ENCODE results near the gene TFAP2D. TPM values are rescaled to one million over a fixed set of nuclear protein-coding genes. Genes with fewer than 3 reads are reported as not detected.

TFAP2D gene
- total RNA-seq, 1 experiment from 2014 or later = not detected

GRCh38 chr6:50762798-50763197 lies 49.5 kb downstream of the TFAP2D start:
- Histone ChIP-seq H3K4me1 (no peaks in the 10 kb centered on the region), H3K27me3 (replicated peaks; ENCODE audit: control insufficient read depth, insufficient read depth, low read length) (no peaks in the 10 kb centered on the region), H3K4me3 (ENCODE audit: low read depth, low read length) (no peak overlapping the region), H3K36me3 (ENCODE audit: control insufficient read depth, insufficient read depth, low read length) (no peaks in the 10 kb centered on the region), H3K9me3 (no peaks in the 10 kb centered on the region)
- Mint-ChIP-seq H3K27me3 (ENCODE audit: insufficient read depth, unreplicated experiment) (no peaks in the 10 kb centered on the region), H3K9me3 (ENCODE audit: unreplicated experiment) (no peaks in the 10 kb centered on the region), H3K27ac (ENCODE audit: unreplicated experiment) (no peak overlapping the region), H3K4me3 (ENCODE audit: unreplicated experiment) (no peak overlapping the region), H3K36me3 (ENCODE audit: insufficient read depth, unreplicated experiment) (no peaks in the 10 kb centered on the region), H3K4me1 (ENCODE audit: low read depth, unreplicated experiment) (no peaks in the 10 kb centered on the region)
- TF ChIP-seq CTCF (IDR thresholded peaks at IDR 0.05; ENCODE audit: insufficient read depth in 1 of 2, low read depth in 1 of 2, low read length in 1 of 2, severe bottlenecking in 1 of 2, unreplicated experiment in 1 of 2) = no peak
- POLR2A ChIA-PET = no interaction called here
- no peak for DNase-seq
- CTCF ChIA-PET = no interaction called here
- no TSS peak for BruUV-seq (replicated peaks)
- intact Hi-C loops (cut with micrococcal nuclease; ENCODE audit: unreplicated experiment) = no loop called here

- Histone ChIP-seq H3K4me3 (ENCODE audit: low read depth, low read length) (no peak overlapping the region), H3K4me1 (no peaks in the 10 kb centered on the region), H3K27me3 (replicated peaks; ENCODE audit: control insufficient read depth, insufficient read depth, low read length) (no peaks in the 10 kb centered on the region), H3K36me3 (ENCODE audit: control insufficient read depth, insufficient read depth, low read length) (no peaks in the 10 kb centered on the region), H3K9me3 (no peaks in the 10 kb centered on the region)
- H3K4me1 Mint-ChIP-seq (ENCODE audit: low read depth, unreplicated experiment) = no peaks in the 10 kb centered on the region
- DNase-seq = no peak
- ChIA-PET CTCF (no interaction called here), POLR2A (no interaction called here)
- no peaks in the 10 kb centered on the region for H3K9me3 Mint-ChIP-seq (ENCODE audit: unreplicated experiment)
- H3K27me3 Mint-ChIP-seq (ENCODE audit: insufficient read depth, unreplicated experiment) = peaks cover 6% of the 10 kb centered on the region
- H3K36me3 Mint-ChIP-seq (ENCODE audit: insufficient read depth, unreplicated experiment) = no peaks in the 10 kb centered on the region
- intact Hi-C loops (cut with micrococcal nuclease; ENCODE audit: unreplicated experiment) = no loop called here
- no peak for TF ChIP-seq CTCF (IDR thresholded peaks at IDR 0.05; ENCODE audit: insufficient read depth in 1 of 2, low read depth in 1 of 2, low read length in 1 of 2, severe bottlenecking in 1 of 2, unreplicated experiment in 1 of 2)
- BruUV-seq (replicated peaks) = no TSS peak
- H3K27ac Mint-ChIP-seq (ENCODE audit: unreplicated experiment) = no peak overlapping the region
- H3K4me3 Mint-ChIP-seq (ENCODE audit: unreplicated experiment) = no peak overlapping the region
These were observed 65.4 kb downstream of the TFAP2D start for GRCh38 chr6:50778696-50779095.

- H3K36me3 ChIP-seq (ENCODE audit: control insufficient read depth, insufficient read depth, low read length) = no peaks in the 10 kb centered on the region
- BruUV-seq (replicated peaks) = no TSS peak
- no peaks in the 10 kb centered on the region for H3K27me3 ChIP-seq (replicated peaks; ENCODE audit: control insufficient read depth, insufficient read depth, low read length)
- DNase-seq = no peak
- Mint-ChIP-seq H3K27ac (ENCODE audit: unreplicated experiment) (no peak overlapping the region), H3K4me1 (ENCODE audit: low read depth, unreplicated experiment) (no peaks in the 10 kb centered on the region), H3K27me3 (ENCODE audit: insufficient read depth, unreplicated experiment) (peaks cover 6% of the 10 kb centered on the region), H3K9me3 (ENCODE audit: unreplicated experiment) (no peaks in the 10 kb centered on the region), H3K36me3 (ENCODE audit: insufficient read depth, unreplicated experiment) (no peaks in the 10 kb centered on the region), H3K4me3 (ENCODE audit: unreplicated experiment) (no peak overlapping the region)
- no peak overlapping the region for H3K4me3 ChIP-seq (ENCODE audit: low read depth, low read length)
- H3K4me1 ChIP-seq = no peaks in the 10 kb centered on the region
- TF ChIP-seq CTCF (IDR thresholded peaks at IDR 0.05; ENCODE audit: insufficient read depth in 1 of 2, low read depth in 1 of 2, low read length in 1 of 2, severe bottlenecking in 1 of 2, unreplicated experiment in 1 of 2) = no peak
- H3K9me3 ChIP-seq = no peaks in the 10 kb centered on the region
- CTCF ChIA-PET = no interaction called here
- intact Hi-C loops (cut with micrococcal nuclease; ENCODE audit: unreplicated experiment) = no loop called here
- POLR2A ChIA-PET = no interaction called here
These were observed 67.1 kb downstream of the TFAP2D start for GRCh38 chr6:50780382-50780781.

All from Caco-2 (cell line).